Astrocyte (in vitro differentiated cells and primary cell): ENCODE measurements around the gene PCYT1A.

Source experiments
- EZH2 ChIP-seq: IDR thresholded peaks from 2 replicates; pipeline ENCODE4 v1.6.1; 2012; ENCODE audit warnings: mild to moderate bottlenecking, low read length, inconsistent platforms; ENCODE audit not compliant: insufficient read depth
- TF ChIP-seq, protein P1 (sequence below): IDR thresholded peaks from 2 replicates; pipeline ENCODE4 v1.5.1; 2011; ENCODE audit warnings: low read depth, mild to moderate bottlenecking, inconsistent platforms, low read length, moderate library complexity; ENCODE audit not compliant: insufficient read depth

- TF ChIP-seq EZH2: no peak
- TF ChIP-seq, protein P1, sequence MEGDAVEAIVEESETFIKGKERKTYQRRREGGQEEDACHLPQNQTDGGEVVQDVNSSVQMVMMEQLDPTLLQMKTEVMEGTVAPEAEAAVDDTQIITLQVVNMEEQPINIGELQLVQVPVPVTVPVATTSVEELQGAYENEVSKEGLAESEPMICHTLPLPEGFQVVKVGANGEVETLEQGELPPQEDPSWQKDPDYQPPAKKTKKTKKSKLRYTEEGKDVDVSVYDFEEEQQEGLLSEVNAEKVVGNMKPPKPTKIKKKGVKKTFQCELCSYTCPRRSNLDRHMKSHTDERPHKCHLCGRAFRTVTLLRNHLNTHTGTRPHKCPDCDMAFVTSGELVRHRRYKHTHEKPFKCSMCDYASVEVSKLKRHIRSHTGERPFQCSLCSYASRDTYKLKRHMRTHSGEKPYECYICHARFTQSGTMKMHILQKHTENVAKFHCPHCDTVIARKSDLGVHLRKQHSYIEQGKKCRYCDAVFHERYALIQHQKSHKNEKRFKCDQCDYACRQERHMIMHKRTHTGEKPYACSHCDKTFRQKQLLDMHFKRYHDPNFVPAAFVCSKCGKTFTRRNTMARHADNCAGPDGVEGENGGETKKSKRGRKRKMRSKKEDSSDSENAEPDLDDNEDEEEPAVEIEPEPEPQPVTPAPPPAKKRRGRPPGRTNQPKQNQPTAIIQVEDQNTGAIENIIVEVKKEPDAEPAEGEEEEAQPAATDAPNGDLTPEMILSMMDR: no peak
Measured at GRCh38 chr3:196287090-196287439, 461 bp downstream of the PCYT1A start.
